Cardiac muscle cell (in vitro differentiated cells and primary cell): ENCODE data around the gene BRF1. TPM values are rescaled to one million over a fixed set of nuclear protein-coding genes. Genes with fewer than 3 reads are reported as not detected.

Experiments
- DNase-seq, 2 donors: peaks; one replicate each; pipeline versions ENCODE4 v3.0.0 to v3.0.0-alpha.2; 2010 to 2017; ENCODE audit warnings: low read depth in 1 of 2, low spot score in 1 of 2
- H3K27ac ChIP-seq: fragments of 200-600 bp; sonication (generic); 2 replicates; pipeline ENCODE4 v1.5.1; 2016
- H3K27me3 ChIP-seq: fragments of 200-600 bp; sonication (generic); 2 replicates; pipeline ENCODE4 v1.6.0; 2016; ENCODE audit warnings: control low read depth
- H3K36me3 ChIP-seq: fragments of 200-600 bp; sonication (generic); 2 replicates; pipeline ENCODE4 v1.5.1; 2016; ENCODE audit warnings: control low read depth
- H3K4me1 ChIP-seq: fragments of 200-600 bp; sonication (generic); 2 replicates; pipeline ENCODE4 v1.8.1; 2017; ENCODE audit warnings: low read depth, mild to moderate bottlenecking, mixed run types
- H3K4me3 ChIP-seq: fragments of 200-600 bp; sonication (generic); 2 replicates; pipeline ENCODE4 v1.5.1; 2016; ENCODE audit warnings: mild to moderate bottlenecking
- H3K9me3 ChIP-seq: fragments of 200-600 bp; sonication (generic); 2 replicates; pipeline ENCODE4 v1.5.1; 2017; ENCODE audit warnings: low read depth, mild to moderate bottlenecking, control low read depth
- CTCF ChIP-seq: IDR thresholded peaks from 2 replicates; pipeline ENCODE4 v1.5.1; 2012; ENCODE audit warnings: low read depth, mild to moderate bottlenecking, low read length
- polyA plus RNA-seq: library from polyadenylated mRNA; unstranded; fragments of >200 nt; fragmentation: Nextera tagmentation; extraction: Ambion mirVana; gene quantifications from 2 replicates; pipeline ENCODE4 v1.2.1, GENCODE V29; 2016
- total RNA-seq: library from RNA; depleted of rRNA; stranded (reverse); fragments of >200 nt; gene quantifications from 2 replicates; pipeline ENCODE4 v1.2.3, GENCODE V29; 2016

The BRF1 gene
- total and polyA plus RNA-seq, 2 experiments from 2014 or later: 26.6 to 82.2 TPM

GRCh38 chr14:105218611-105219010 is 82.2 kb downstream of the BRF1 start:
- no peak overlapping the region for H3K4me3 ChIP-seq
- TF ChIP-seq CTCF: no peak
- no peak for DNase-seq
- no peaks in the 10 kb centered on the region for H3K4me1 ChIP-seq
- peaks cover 23% of the 10 kb centered on the region for H3K36me3 ChIP-seq
- H3K27ac ChIP-seq: no peak overlapping the region
- no peaks in the 10 kb centered on the region for H3K27me3 ChIP-seq
- no peaks in the 10 kb centered on the region for H3K9me3 ChIP-seq

- H3K9me3 ChIP-seq: no peaks in the 10 kb centered on the region
- H3K4me1 ChIP-seq: no peaks in the 10 kb centered on the region
- no peak overlapping the region for H3K4me3 ChIP-seq
- H3K36me3 ChIP-seq: peaks cover 23% of the 10 kb centered on the region
- no peak overlapping the region for H3K27ac ChIP-seq
- no peaks in the 10 kb centered on the region for H3K27me3 ChIP-seq
- TF ChIP-seq CTCF: no peak
- no peak for DNase-seq
Measured at GRCh38 chr14:105217774-105218173, 83.0 kb downstream of the BRF1 start.

GRCh38 chr14:105216490-105217247 is 84.1 kb downstream of the BRF1 start:
- H3K27ac ChIP-seq: no peak overlapping the region
- H3K4me1 ChIP-seq: no peaks in the 10 kb centered on the region
- peaks cover 20% of the 10 kb centered on the region for H3K36me3 ChIP-seq
- DNase-seq: no peak
- no peak overlapping the region for H3K4me3 ChIP-seq
- H3K9me3 ChIP-seq: no peaks in the 10 kb centered on the region
- no peak for TF ChIP-seq CTCF
- H3K27me3 ChIP-seq: no peaks in the 10 kb centered on the region

- DNase-seq: no peak
- H3K4me1 ChIP-seq: no peaks in the 10 kb centered on the region
- TF ChIP-seq CTCF: no peak
- H3K27me3 ChIP-seq: no peaks in the 10 kb centered on the region
- H3K27ac ChIP-seq: no peak overlapping the region
- no peaks in the 10 kb centered on the region for H3K9me3 ChIP-seq
- no peak overlapping the region for H3K4me3 ChIP-seq
- peaks cover 11% of the 10 kb centered on the region for H3K36me3 ChIP-seq
Measured at GRCh38 chr14:105215602-105216001, 85.2 kb downstream of the BRF1 start.

GRCh38 chr14:105214324-105214915 is 86.4 kb downstream of the BRF1 start:
- Histone ChIP-seq H3K4me1 (no peaks in the 10 kb centered on the region), H3K27ac (no peak overlapping the region), H3K4me3 (no peak overlapping the region), H3K9me3 (no peaks in the 10 kb centered on the region), H3K36me3 (peaks cover 14% of the 10 kb centered on the region), H3K27me3 (no peaks in the 10 kb centered on the region)
- no peak for DNase-seq
- no peak for TF ChIP-seq CTCF
